IMR-90 (cell line): ENCODE measurements around the gene CNTN4. TPM values are rescaled to one million over a fixed set of nuclear protein-coding genes. Genes with fewer than 3 reads are reported as not detected.

ENCODE experiments used
- ATAC-seq: fragments of 200-7000 bp; cut with Tn5 transposase; 2 replicates; pipeline ENCODE4 v1.9.1; 2020; ENCODE audit warnings: low read depth, mild to moderate bottlenecking, moderate library complexity
- BruUV-seq: library from RNA; stranded (reverse); fragments of 400-500 nt; replicated peaks from 2 replicates; lab custom pipeline; 2021; lab: Mats Ljungman, UMichigan
- CTCF ChIA-PET: fragments of 300-600 bp; formaldehyde crosslinking; extraction: SDS; loops from one replicate; lab custom pipeline; 2021; ENCODE audit warnings: antibody characterized with exemption; lab: Yijun Ruan, JAX
- POLR2A ChIA-PET: fragments of 300-600 bp; sonication (Branson Sonifier 250); formaldehyde crosslinking; loops from one replicate; lab custom pipeline; 2022; ENCODE audit warnings: antibody characterized with exemption; ENCODE audit not compliant: unreplicated experiment; lab: Charles Lee
- DNase-seq: peaks from one replicate; pipeline ENCODE4 v3.0.0; 2013
- H2AFZ ChIP-seq: replicated peaks from 2 replicates; pipeline ENCODE3; 2013; ENCODE audit warnings: low read length, mild to moderate bottlenecking; ENCODE audit not compliant: poor library complexity
- H2AK5ac ChIP-seq: 2 replicates; pipeline ENCODE4 v1.6.1; 2013; ENCODE audit warnings: low read depth, low read length, inconsistent platforms
- H2AK9ac ChIP-seq: replicated peaks from 2 replicates; pipeline ENCODE3; 2013; ENCODE audit warnings: mild to moderate bottlenecking, low read depth, low read length, moderate library complexity; ENCODE audit not compliant: poor library complexity
- H2BK120ac ChIP-seq: 2 replicates; pipeline ENCODE4 v1.6.1; 2013; ENCODE audit warnings: low read depth, low read length, inconsistent platforms
- H2BK15ac ChIP-seq: 3 replicates; pipeline ENCODE4 v1.6.1; 2013; ENCODE audit warnings: low read depth, low read length, inconsistent platforms
- H2BK20ac ChIP-seq: 2 replicates; pipeline ENCODE4 v1.6.1; 2013; ENCODE audit warnings: low read depth, mild to moderate bottlenecking, inconsistent platforms, low read length, moderate library complexity
- H2BK5ac ChIP-seq: 2 replicates; pipeline ENCODE4 v1.6.1; 2013; ENCODE audit warnings: mild to moderate bottlenecking, low read depth, low read length, inconsistent platforms; ENCODE audit not compliant: poor library complexity, severe bottlenecking
- H3K14ac ChIP-seq: replicated peaks from 2 replicates; pipeline ENCODE4 v1.6.1; 2013; ENCODE audit warnings: low read depth, low read length, inconsistent platforms
- H3K18ac ChIP-seq: 2 replicates; pipeline ENCODE4 v1.6.1; 2013; ENCODE audit warnings: low read depth, low read length, control low read depth
- H3K23ac ChIP-seq: 2 replicates; pipeline ENCODE4 v1.6.1; 2013; ENCODE audit warnings: low read depth, low read length, inconsistent platforms
- H3K27ac ChIP-seq: 2 replicates; pipeline ENCODE4 v1.5.1; 2013; ENCODE audit warnings: mild to moderate bottlenecking, control low read depth, low read length; ENCODE audit not compliant: insufficient read depth
- H3K27me3 ChIP-seq: 2 replicates; pipeline ENCODE4 v1.6.1; 2013; ENCODE audit warnings: low read length; ENCODE audit not compliant: control insufficient read depth, insufficient read depth
- H3K36me3 ChIP-seq: 2 replicates; pipeline ENCODE4 v1.6.1; 2013; ENCODE audit warnings: low read length, mixed read lengths; ENCODE audit not compliant: control insufficient read depth, insufficient read depth
- H3K4ac ChIP-seq: 2 replicates; pipeline ENCODE4 v1.6.1; 2013; ENCODE audit warnings: low read depth, low read length, inconsistent platforms
- H3K4me1 ChIP-seq: 2 replicates; pipeline ENCODE4 v1.6.1; 2013; ENCODE audit warnings: low read length, mixed read lengths; ENCODE audit not compliant: control insufficient read depth, insufficient read depth
- H3K4me2 ChIP-seq: 2 replicates; pipeline ENCODE4 v1.6.1; 2013; ENCODE audit warnings: low read depth, mild to moderate bottlenecking, control low read depth, low read length, moderate library complexity
- H3K4me3 ChIP-seq: 2 replicates; pipeline ENCODE4 v1.5.1; 2013; ENCODE audit warnings: low read depth, mild to moderate bottlenecking, control low read depth, low read length, moderate library complexity; ENCODE audit not compliant: insufficient read depth
- H3K56ac ChIP-seq: 2 replicates; pipeline ENCODE4 v1.6.1; 2013; ENCODE audit warnings: low read length, inconsistent platforms; ENCODE audit not compliant: insufficient read depth; ENCODE audit errors: extremely low read depth
- H3K79me1 ChIP-seq, 2 experiments: 2 replicates each; pipeline ENCODE4 v1.6.1; 2013; ENCODE audit warnings: low read length in 2 of 2, inconsistent platforms in 1 of 2, low read depth in 1 of 2
- H3K9ac ChIP-seq: 2 replicates; pipeline ENCODE4 v1.6.1; 2013; ENCODE audit warnings: low read depth, low read length, control low read depth
- H3K9me1 ChIP-seq: 2 replicates; pipeline ENCODE4 v1.6.1; 2013; ENCODE audit warnings: low read length, inconsistent platforms; ENCODE audit not compliant: insufficient read depth
- H3K9me3 ChIP-seq: 2 replicates; pipeline ENCODE4 v1.6.1; 2013; ENCODE audit warnings: low read length; ENCODE audit not compliant: control insufficient read depth, insufficient read depth
- H4K20me1 ChIP-seq: 2 replicates; pipeline ENCODE4 v1.6.1; 2013; ENCODE audit warnings: low read length, inconsistent platforms; ENCODE audit not compliant: insufficient read depth
- H4K5ac ChIP-seq: 2 replicates; pipeline ENCODE4 v1.6.1; 2013; ENCODE audit warnings: mild to moderate bottlenecking, low read depth, low read length, control low read depth
- H4K8ac ChIP-seq, 2 experiments: 2 replicates each; pipeline ENCODE4 v1.6.1; 2013; ENCODE audit warnings: low read depth in 2 of 2, low read length in 2 of 2, control low read depth in 1 of 2, inconsistent platforms in 1 of 2
- H4K91ac ChIP-seq: 2 replicates; pipeline ENCODE4 v1.6.1; 2013; ENCODE audit warnings: low read depth, low read length, inconsistent platforms; ENCODE audit not compliant: insufficient read depth
- CEBPB ChIP-seq: IDR thresholded peaks from 2 replicates; pipeline ENCODE4 v1.6.1; 2012; ENCODE audit warnings: low read depth, low read length, improper control_type of control experiment
- POLR2A ChIP-seq: IDR thresholded peaks from 2 replicates; pipeline ENCODE4 v1.6.1; 2012; ENCODE audit warnings: mild to moderate bottlenecking, low read depth, low read length
- RFX5 ChIP-seq: IDR thresholded peaks from 2 replicates; pipeline ENCODE4 v1.8.0; 2012; ENCODE audit warnings: low read depth, mild to moderate bottlenecking, low read length, moderate library complexity
- WGBS, 2 experiments: methylation state at CpG; one replicate each; pipeline versions ENCODE4 v1.1.5 to v1.1.7; 2013; ENCODE audit warnings: missing lambda C conversion rate in 2 of 2; ENCODE audit not compliant: insufficient read length in 1 of 2; ENCODE audit errors: extremely low coverage in 2 of 2; 5-methylcytosine and 5-hydroxymethylcytosine counted together
- dilution Hi-C: fragments of 300-500 bp; cut with HindIII; formaldehyde crosslinking; loops from one replicate; pipeline ENCODE4 v1.14.3; 2018; ENCODE audit warnings: low sequenced_read_pairs; ENCODE audit not compliant: unreplicated experiment
- in situ Hi-C: fragments of 300-500 bp; cut with MboI; formaldehyde crosslinking; loops from 3 replicates; pipeline ENCODE4 v1.14.3; 2019; ENCODE audit warnings: low sequenced_read_pairs, inconsistent platforms, mixed read lengths
- intact Hi-C: fragments of 100-400 bp; cut with micrococcal nuclease; formaldehyde crosslinking; loops from 2 replicates; pipeline ENCODE4 v1.10.0; 2022
- polyA plus RNA-seq, 3 experiments: library from polyadenylated mRNA; depleted of rRNA; stranded (reverse); fragments of >200 nt; gene quantifications; 2 replicates each; pipeline ENCODE4 v1.2.3, GENCODE V29; 2012; ENCODE audit warnings: low replicate concordance in 1 of 3
- total RNA-seq: library from RNA; depleted of rRNA; stranded (reverse); fragments of >200 nt; gene quantifications from 2 replicates; pipeline ENCODE4 v1.2.3, GENCODE V29; 2012

CNTN4 gene
- total and polyA plus RNA-seq, 2 of the 4 experiments (the other 2 are of a cell fraction): under 0.01 TPM; not detected in 1

GRCh38 chr3:2468816-2469215 lies 370.1 kb downstream of the CNTN4 start:
- Histone ChIP-seq H4K91ac (no peak overlapping the region), H3K79me1 (no peaks in the 10 kb centered on the region), H3K4me1 (no peaks in the 10 kb centered on the region), H4K20me1 (no peaks in the 10 kb centered on the region), H3K56ac (no peak overlapping the region), H3K4me2 (no peak overlapping the region), H2BK15ac (no peak overlapping the region), H3K4ac (no peak overlapping the region), H3K14ac (no peak overlapping the region), H3K36me3 (no peaks in the 10 kb centered on the region), H2BK120ac (no peak overlapping the region), H3K9me3 (no peaks in the 10 kb centered on the region), H2BK5ac (no peak overlapping the region), H3K27ac (no peak overlapping the region), H2AFZ (no peak overlapping the region), H2AK9ac (no peak overlapping the region), H3K9me1 (no peaks in the 10 kb centered on the region), H3K4me3 (no peak overlapping the region), H3K23ac (no peak overlapping the region), H4K5ac (no peak overlapping the region), H3K9ac (no peak overlapping the region), H3K27me3 (no peaks in the 10 kb centered on the region), H3K18ac (no peak overlapping the region), H4K8ac (no peak overlapping the region), H2AK5ac (no peak overlapping the region), H2BK20ac (no peak overlapping the region)
- intact Hi-C loops (no loop called here), in situ Hi-C loops (no loop called here), dilution Hi-C loops (no loop called here)
- DNase-seq (no peak), ATAC-seq (no peak)
- POLR2A ChIA-PET: no interaction called here
- BruUV-seq: no TSS peak
- TF ChIP-seq CEBPB: no peak
- TF ChIP-seq POLR2A: no peak
- no peak for TF ChIP-seq RFX5
- WGBS, 2 experiments: 40% methylated on average over 1 of the region's 4 CpGs; no CpG with 5 or more reads in 1 of the 2 experiments
- CTCF ChIA-PET: no interaction called here
